ENCODE measurements around the gene THBD.

DNA sequence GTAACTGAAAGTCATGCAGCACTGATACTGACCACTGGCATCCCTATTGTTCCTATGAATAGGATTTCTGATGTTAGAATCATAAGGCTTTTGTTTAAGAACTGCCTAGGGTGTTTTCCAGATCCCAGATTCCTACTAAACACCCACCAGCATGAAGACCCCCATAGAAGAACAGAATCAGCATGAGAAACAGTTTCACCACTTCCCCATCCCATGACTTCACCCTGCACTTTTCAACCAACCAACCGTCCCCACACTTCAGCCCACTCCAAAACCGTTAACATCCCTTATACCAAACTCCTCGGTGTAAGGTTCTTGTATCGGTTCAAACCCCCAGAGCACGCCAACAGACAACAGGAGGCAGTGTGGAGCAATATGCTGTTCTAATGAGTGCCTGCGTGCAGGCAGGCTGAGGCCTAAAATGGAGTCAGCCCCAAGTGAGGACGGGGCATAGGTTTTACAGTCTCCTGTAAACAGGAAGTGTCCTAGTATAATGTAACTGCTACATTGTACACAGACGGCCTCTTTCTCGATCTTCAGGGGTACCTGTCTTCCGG is 25.8 kb downstream of the THBD start:
- TF ChIP-seq EZH2 (IDR thresholded peaks at IDR 0.05; ENCODE audit: borderline replicate concordance, low read length) = no peak
- TF ChIP-seq, protein P1, sequence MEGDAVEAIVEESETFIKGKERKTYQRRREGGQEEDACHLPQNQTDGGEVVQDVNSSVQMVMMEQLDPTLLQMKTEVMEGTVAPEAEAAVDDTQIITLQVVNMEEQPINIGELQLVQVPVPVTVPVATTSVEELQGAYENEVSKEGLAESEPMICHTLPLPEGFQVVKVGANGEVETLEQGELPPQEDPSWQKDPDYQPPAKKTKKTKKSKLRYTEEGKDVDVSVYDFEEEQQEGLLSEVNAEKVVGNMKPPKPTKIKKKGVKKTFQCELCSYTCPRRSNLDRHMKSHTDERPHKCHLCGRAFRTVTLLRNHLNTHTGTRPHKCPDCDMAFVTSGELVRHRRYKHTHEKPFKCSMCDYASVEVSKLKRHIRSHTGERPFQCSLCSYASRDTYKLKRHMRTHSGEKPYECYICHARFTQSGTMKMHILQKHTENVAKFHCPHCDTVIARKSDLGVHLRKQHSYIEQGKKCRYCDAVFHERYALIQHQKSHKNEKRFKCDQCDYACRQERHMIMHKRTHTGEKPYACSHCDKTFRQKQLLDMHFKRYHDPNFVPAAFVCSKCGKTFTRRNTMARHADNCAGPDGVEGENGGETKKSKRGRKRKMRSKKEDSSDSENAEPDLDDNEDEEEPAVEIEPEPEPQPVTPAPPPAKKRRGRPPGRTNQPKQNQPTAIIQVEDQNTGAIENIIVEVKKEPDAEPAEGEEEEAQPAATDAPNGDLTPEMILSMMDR (IDR thresholded peaks at IDR 0.05; ENCODE audit: low read length) = peak; percentile 26; the same call in 1 of the 2 replicates
